Hematopoietic multipotent progenitor cell treated with erythropoietin and hydrocortisone succinate and interleukin-3 and kit ligand, for 15 days (in vitro differentiated cells): ENCODE results near the gene SNAPC2.
"Not testable (repeated sequence)": the region's sequence is repeated elsewhere in the genome, so short reads cannot be mapped to it uniquely, and the experiment has no call there.

Experiments used
- DNase-seq: peaks from one replicate; pipeline ENCODE4 v3.0.0-alpha.2; 2015; ENCODE audit warnings: low spot score

Gene SNAPC2

DNA sequence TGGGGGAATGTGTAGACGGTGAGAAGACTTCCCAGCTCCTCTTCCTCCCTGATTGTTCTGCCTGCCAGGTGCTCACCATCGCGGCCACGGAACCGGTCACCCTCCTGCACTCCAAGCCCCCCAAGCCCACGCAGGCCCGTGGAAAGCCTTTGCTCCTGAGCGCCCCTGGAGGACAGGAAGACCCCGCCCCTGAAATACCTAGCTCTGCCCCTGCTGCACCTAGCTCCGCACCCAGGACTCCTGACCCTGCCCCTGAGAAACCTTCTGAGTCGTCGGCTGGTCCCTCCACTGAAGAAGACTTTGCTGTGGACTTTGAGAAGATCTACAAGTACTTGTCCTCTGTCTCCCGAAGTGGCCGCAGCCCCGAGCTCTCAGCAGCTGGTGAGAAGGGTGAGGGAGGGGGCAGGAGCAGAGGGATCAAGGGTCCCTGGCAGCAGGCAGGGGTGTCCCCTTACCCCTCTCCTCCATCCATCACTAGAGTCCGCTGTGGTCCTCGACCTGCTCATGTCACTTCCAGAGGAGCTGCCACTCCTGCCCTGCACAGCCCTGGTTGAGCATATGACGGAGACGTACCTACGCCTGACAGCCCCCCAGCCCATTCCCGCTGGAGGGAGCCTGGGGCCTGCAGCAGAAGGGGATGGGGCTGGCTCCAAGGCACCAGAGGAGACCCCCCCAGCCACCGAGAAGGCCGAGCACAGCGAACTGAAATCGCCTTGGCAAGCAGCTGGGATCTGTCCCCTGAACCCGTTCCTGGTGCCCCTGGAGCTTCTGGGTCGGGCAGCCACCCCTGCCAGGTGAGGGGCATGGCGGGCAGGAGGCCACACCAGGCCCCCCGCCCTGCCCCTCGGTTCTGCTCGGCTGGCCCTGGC is 2.1 kb downstream of the SNAPC2 start:
- DNase-seq = no peak

DNA sequence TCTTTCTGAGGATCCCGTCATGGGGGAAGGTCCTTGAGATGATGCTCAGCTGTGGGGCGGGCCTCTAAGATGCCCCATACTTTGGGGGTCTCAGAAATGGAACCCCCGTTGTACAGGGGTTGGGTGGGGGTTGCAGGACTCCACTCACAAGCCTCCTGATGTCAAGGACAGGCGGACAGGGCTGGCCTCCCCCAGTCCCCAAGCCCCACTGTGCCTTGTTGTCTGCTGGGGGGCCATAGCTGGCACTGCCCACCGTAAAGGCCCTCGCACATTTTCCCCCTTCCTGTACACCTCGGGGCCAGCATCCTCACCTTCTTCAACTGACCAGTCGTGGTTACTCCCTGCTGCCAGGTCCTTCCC is 2.7 kb downstream of the SNAPC2 start:
- no peak for DNase-seq

DNA sequence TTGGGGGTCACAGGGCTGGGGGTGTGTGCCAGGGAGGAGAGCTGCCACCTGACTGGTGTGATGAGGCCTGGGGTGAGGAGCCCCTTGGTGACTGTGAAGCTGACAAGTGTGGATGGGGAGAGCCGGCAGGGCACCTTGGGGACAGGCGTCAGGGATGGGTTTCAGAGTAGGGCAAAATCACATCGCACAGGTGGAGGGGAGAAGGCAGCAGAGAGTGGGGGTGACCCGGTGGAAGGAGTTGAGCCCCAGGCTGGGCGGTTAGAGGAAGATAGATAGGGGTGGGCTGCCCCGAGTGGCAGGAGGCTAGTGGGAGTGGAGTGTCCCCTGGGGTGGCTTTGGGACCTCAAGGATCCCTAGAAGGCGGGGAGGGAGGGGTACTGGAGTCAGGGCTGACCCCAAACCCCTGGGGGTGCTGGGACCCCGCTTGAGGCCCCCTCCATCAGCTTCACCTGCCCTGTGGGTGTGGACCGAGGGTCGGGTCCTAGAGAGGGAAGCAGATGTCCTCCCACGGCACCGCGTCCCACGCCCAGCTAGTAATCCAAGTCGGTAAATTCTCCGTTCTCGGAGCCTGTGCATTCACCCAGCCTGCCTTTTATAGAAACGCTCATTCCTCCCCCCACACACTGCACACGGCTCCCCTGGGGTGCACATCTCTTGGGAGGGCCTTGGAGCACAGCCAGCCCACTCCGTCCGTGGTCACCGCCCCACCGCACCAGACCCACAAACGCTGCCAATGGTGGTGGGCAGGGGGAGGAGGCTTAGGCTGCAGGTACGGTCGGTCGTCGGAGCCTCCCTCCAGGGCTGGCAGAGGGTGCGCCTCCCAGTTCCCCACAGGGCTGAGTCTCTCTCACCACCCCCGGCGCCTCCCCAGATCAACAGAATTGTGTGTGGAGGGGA is 3.4 kb downstream of the SNAPC2 start:
- no peak for DNase-seq

GRCh38 chr19:7924241-7924640 is 4.1 kb downstream of the SNAPC2 start:
- no peak for DNase-seq

DNA sequence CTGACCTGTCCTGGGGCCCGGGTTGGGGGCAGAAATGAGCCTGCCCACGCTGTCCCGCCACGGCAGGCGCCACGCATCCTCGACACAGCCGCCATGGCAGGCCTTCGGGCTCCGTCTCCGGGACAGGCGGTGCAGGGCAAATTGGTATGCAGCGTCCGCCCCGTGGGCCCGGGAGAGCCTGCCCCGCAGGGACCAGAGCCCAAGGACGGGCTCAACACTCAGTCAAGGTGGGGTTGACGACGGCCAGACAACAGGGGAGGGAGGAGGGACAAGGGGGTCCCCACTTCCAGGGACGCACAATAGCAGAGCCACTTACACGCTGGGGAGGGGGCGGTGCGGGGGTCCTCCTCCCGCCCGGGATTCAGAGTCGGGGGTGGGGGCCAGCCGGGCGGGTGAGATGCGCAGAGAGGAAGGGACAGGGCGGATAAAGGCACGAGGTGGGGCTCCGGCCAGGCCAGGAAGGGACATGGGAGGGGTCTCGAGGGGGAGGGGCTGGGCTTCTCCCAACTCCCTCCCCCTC is 4.6 kb downstream of the SNAPC2 start:
- no peak for DNase-seq

DNA sequence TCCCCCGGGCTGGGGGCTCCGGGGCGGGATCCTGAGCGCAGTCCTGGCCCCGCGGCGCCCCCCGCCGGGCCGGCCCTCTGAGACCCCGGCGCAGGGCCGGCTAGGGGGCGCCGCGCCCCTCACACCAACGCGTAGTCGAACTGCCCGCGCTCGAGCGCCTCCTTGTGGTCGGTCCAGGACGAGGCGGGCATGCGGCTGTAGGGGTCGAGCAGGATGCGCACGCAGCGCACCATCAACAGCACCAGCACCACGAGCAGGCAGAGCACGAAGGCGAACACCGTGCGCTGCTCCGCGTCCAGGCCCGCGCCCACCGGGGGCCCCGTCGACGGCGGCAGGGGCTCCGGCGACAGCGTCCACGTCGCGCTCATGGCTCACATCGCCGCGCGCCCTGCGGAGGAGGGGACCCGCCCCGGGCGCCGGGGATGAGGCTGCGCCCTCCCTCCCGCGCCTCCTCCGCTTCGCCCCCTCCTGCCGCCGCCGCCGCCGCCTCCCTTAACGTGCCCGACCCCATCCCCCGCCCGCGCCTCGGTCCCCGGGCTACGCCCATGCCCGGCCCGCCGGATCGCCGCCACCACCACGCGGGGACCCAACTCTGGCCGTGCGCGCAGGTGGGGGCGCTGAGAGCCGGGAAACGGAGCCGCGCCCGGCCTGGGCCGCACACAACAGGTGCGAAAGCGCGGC is 5.2 kb downstream of the SNAPC2 start:
- peak; percentile 74 for DNase-seq

DNA sequence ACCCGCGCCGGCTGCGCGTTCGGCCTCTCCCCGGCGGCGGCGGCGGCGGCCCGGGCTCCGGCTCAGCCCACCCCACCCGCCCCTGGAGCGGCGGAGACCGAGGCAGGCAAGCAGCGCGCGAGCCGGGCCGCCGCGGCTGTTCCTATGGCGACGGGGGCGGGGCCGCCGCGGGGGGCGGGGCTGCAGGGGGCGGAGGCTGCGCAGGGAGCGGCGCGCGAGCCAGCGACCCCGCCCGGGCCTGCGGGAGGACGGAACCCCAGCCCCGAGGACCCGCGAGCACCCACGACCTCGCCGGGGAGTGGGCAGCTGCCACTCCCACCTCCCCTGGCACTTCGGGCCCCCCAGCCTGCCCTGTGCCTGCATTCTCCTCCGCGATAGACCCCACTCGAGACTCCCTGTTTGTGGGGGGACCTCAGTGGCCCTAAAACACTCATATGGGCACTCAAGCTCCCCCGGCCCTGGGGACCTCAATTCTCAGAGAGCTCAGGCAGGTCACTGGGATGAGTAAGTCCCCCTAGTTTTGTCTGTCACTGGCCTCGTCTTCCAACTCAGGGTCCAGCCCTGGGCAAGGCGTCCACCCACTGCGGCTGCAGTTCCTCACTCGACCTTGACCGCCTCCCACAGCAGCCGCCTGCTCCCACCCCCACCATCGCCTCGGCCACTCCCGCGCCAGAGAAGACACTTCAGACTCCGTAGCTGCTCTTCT is 6.0 kb downstream of the SNAPC2 start, which contains the start of gene CTXN1:
Gene CTXN1 (minus strand): TSS at position 115 of the 706 bp plus-strand sequence. CDS start 597 bp downstream, outside the sequence.
- peak; percentile 71 for DNase-seq

GRCh38 chr19:7926727-7927604 is 6.8 kb downstream of the SNAPC2 start:
- DNase-seq = no peak

DNA sequence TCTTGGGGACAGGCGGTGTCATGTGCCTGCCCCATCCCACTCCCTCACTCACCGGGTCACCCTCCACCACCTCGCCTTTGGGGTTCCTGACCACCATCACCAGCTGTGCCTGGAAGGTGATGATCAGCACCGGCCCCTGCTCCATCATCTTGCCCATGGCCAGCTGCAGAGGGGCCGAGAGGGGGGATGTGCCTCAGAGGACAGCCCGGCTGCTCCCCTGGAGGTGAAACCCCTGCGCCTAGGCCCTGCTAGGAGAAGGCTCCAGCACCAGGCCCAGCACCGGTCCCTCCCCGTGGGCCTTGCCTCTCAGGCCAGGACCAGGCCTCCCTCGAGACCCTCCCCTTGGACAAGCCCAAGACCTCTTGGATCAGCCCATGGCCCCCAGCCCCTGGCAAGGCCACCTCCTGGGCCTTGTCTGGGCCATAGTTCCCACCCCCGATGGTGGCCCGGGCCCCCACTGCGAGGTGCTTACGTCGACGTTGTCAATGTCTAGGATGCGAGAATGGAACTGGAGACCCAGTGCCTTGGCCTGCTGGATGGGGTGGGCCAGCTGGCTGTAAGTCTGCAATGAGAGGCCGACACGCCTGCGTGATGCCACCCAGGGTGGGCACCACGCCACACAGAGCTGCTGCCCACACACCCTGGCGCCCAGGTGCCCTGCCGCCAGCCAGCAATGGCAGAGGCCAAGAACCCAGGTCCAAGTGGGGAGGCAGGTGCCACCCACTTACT is 7.6 kb downstream of the SNAPC2 start:
- no peak for DNase-seq

- no peak for DNase-seq
Observed at GRCh38 chr19:7928334-7928706, 8.2 kb downstream of the SNAPC2 start.

DNA sequence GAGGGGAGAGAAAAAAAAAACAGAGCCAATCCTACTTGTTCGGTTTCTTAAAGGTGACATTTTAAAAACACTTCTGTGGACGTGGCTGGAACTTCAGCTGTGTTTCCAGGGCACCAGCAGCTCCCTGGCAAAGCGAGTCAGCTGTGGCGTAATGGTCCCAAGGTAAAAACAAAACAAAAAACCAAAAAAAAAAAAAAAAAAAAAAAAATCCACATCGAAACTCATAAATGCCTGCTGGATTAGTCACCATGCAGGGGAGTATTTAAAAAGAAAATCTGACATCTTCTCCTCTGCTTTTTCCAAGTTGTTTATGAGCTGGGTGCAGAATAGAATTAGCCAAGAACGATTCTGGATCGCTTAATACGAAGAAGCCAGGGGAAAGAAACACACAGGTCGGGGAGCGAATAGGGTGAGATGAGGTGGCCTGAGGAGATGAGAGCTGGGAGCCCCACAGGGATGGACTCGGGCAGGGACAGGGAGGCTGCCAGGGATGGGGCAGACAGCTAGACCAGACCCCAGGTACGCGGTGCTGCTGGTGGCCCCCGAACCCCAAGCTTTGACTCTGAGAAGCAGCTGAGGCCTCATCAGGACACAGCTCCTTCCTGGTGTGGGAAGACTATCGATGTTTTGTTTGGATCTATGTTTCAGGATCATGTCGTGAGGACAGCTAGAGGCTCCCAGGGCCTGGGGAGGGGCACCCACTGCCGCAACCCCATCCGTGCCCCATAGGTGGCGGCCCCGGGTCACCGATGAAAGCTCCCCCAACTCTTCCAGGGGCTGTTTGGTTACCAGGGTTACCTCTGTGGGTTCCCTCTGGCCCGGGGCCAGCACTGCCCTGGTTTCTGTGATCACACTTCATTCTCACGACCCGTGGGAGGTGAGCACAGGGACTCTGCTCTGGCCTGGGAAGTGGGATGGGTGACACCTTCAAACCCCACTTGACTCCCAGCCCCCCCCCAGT is 8.9 kb downstream of the SNAPC2 start:
- peak; percentile 37 for DNase-seq

DNA sequence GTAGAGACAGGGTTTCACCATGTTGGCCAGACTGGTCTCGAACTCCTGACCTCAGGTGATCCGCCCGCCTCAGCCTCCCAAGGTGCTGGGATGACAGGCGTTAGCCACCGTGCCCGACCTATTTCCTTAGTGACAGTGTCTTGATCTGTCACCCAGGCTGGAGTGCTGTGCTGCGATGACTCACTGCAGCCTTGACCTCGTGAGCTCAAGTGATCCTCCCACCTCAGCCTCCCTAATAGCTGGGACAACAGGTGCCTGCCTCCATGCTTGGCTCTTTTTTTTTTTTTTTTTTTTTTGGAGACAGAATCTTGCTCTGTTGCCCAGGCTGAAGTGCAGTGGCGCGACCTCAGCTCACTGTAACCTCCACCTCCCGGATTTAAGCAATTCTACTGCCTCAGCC is 9.9 kb downstream of the SNAPC2 start:
- not testable (repeated sequence) for DNase-seq

GRCh38 chr19:7930765-7931164 is 10.6 kb downstream of the SNAPC2 start:
- DNase-seq = no peak

DNA sequence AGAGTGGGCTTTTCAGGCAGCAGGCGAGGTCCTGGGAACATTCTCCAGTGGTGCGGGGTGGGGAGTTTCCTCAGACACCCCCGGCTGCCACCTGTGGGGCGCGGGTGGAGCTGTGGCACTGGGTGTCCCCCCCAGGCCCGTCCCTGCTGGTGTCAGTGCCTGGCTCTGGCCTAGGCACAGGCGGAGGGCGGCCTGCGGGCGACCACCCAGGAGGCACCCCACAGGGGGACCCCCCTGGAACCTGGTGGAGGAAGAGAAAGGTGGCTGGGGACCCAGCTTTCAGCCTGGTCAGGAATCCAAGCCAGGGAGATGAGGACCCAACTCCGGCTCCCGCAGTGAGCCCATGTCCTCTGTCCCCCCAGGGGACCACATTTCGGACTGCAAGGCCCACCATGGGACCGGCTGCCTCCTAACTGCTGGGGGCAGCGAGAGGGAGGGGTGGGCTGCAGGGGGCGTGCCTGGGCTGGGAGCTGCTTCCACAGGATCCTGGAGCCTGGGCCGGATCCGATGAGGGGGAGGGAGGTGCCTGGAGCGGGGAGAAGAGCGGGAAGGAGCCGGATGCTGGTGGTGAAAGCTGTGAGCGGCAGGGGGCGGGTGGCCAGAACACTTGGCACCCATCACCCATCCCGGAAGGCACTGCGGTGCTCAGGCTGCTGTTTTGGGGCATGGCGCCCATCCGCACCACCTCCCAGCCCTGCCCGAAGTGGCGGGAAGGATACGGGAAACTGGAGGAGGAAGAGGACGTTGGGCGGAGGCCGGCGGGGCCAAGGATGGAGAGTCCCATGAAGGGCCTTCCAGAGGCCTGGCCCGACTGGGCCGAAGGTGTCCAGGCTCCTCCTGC is 11.3 kb downstream of the SNAPC2 start:
- DNase-seq = no peak

GRCh38 chr19:7932276-7932929 is 12.3 kb downstream of the SNAPC2 start:
- no peak for DNase-seq

DNA sequence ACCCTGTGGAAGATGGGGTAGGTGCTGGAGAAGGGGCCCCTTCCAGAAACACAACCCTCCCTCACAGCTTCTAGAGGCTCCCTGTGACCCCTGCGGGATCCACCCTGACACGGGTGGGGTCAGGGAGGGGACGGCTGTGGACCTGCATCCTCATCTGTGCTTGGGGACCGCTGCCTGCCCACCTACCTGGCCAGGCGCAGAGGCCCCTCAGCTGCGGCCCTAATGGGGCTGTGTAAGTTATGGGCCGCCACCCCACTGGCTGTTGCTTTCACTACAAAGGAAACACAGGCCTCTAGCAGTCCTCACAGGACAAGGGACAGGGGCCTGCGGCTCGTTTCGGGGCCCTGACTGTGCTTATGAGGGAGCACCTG is 12.8 kb downstream of the SNAPC2 start:
- DNase-seq = no peak

DNA sequence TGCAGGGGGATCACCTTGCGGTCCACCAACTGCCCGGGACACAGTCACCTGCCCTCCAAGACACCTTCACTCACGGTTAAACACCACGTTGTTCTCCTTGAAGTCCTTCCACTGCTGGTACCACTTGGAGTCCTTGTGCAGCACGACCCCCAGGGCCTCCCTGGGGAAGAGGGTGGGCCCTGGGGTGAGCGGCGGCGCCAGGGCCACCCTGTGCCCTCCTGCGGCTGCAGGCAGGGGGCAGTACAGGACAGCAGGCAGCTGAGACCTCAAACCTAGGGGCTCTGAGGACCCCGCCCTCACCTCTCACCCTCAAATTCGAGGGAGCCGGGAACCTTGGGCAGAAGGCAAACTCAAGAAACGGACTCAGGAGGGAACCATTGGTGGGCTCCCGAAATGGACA is 13.3 kb downstream of the SNAPC2 start:
- DNase-seq = no peak
